ENCODE measurements around the gene NDUFA7. TPM values are rescaled to one million over a fixed set of nuclear protein-coding genes. Genes with fewer than 3 reads are reported as not detected.
"Not testable (repeated sequence)": the region's sequence is repeated elsewhere in the genome, so short reads cannot be mapped to it uniquely, and the experiment has no call there.

NDUFA7 gene
- total RNA-seq, 2 donors from 2014 or later, result 39.6 to 52.6 TPM

DNA sequence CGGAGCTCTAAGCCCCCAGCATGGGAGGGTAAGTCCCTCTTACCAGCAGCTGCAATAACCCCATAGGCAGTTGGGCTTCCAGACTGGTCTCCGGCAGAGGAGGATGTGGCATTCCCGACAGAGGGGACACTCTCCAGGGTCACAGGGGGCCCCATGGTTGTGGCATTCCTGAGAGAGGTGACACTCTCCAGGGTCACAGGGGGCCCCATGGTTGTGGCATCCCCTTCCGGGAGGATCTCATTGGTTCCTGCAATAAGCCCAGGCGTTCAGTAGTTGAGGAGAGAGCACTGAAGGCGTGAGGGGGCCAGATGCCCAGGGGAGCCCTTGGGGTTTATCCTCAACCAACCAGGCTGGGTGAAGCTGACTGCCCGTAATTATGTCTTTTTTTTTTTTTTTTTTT, 18.4 kb downstream of the NDUFA7 start:
- Histone ChIP-seq H3K4me1 (replicated peaks) (peaks cover 5% of the 10 kb centered on the region), H3K36me3 (no peaks in the 10 kb centered on the region), H3K4me3 (no peak overlapping the region), H3K27me3 (replicated peaks; ENCODE audit: insufficient read depth) (no peaks in the 10 kb centered on the region), H3K27ac (no peak overlapping the region), H3K9me3 (no peaks in the 10 kb centered on the region)
- DNase-seq (ENCODE audit: low spot score), result no peak
- TF ChIP-seq POLR2AphosphoS5 (IDR thresholded peaks at IDR 0.05) (no peak), POLR2A (IDR thresholded peaks at IDR 0.05) (no peak)
- TF ChIP-seq, protein P1, sequence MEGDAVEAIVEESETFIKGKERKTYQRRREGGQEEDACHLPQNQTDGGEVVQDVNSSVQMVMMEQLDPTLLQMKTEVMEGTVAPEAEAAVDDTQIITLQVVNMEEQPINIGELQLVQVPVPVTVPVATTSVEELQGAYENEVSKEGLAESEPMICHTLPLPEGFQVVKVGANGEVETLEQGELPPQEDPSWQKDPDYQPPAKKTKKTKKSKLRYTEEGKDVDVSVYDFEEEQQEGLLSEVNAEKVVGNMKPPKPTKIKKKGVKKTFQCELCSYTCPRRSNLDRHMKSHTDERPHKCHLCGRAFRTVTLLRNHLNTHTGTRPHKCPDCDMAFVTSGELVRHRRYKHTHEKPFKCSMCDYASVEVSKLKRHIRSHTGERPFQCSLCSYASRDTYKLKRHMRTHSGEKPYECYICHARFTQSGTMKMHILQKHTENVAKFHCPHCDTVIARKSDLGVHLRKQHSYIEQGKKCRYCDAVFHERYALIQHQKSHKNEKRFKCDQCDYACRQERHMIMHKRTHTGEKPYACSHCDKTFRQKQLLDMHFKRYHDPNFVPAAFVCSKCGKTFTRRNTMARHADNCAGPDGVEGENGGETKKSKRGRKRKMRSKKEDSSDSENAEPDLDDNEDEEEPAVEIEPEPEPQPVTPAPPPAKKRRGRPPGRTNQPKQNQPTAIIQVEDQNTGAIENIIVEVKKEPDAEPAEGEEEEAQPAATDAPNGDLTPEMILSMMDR (IDR thresholded peaks at IDR 0.05), result no peak
- intact Hi-C loops (cut with DNase I), result no loop called here
- 84% methylated on average over 7 of the region's 7 CpGs for WGBS

GRCh38 chr19:8302357-8302691, 18.9 kb downstream of the NDUFA7 start:
- TF ChIP-seq, protein P1 (IDR thresholded peaks at IDR 0.05), result no peak
- TF ChIP-seq POLR2A (IDR thresholded peaks at IDR 0.05) (no peak), POLR2AphosphoS5 (IDR thresholded peaks at IDR 0.05) (no peak)
- Histone ChIP-seq H3K27ac (no peak overlapping the region), H3K36me3 (no peaks in the 10 kb centered on the region), H3K4me3 (no peak overlapping the region), H3K9me3 (no peaks in the 10 kb centered on the region), H3K4me1 (replicated peaks) (peaks cover under 1% of the 10 kb centered on the region), H3K27me3 (replicated peaks; ENCODE audit: insufficient read depth) (no peaks in the 10 kb centered on the region)
- peak; percentile 3 for DNase-seq (ENCODE audit: low spot score)
- intact Hi-C loops (cut with DNase I), result no loop called here
- WGBS, result 73% methylated on average over 11 of the region's 11 CpGs

DNA sequence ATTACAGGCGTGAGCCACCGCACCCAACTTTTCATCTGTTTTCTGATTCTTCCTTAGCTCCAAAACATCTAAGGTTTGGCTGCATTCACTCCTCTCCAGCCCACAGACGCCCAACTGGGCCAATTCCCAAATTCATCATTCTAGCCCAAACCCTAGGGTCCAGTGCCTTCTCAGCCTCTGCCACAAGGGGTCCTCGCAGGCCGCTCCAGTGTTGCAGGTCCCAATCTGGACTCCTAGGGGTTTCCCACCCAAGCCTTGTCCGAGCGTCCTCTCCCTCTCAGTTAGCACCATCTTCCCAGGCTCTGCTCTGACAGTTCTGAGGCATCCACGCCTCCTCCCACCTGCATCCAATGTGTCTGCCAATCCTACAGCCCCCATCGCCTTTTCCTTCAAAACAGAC, 29.8 kb downstream of the NDUFA7 start:
- DNase-seq (ENCODE audit: low spot score); H3K36me3 ChIP-seq; H3K4me1 ChIP-seq (replicated peaks); H3K27me3 ChIP-seq (replicated peaks; ENCODE audit: insufficient read depth); H3K4me3 ChIP-seq; H3K27ac ChIP-seq; H3K9me3 ChIP-seq; intact Hi-C loops (cut with DNase I): not testable (repeated sequence)
- no CpG with 5 or more reads among the region's 9 CpGs for WGBS

- H3K27ac ChIP-seq; H3K9me3 ChIP-seq; H3K4me1 ChIP-seq (replicated peaks); intact Hi-C loops (cut with DNase I); H3K27me3 ChIP-seq (replicated peaks; ENCODE audit: insufficient read depth); DNase-seq (ENCODE audit: low spot score); H3K36me3 ChIP-seq; H3K4me3 ChIP-seq: not testable (repeated sequence)
- no CpG with 5 or more reads among the region's 9 CpGs for WGBS
Observed at GRCh38 chr19:8276508-8276907, 44.7 kb downstream of the NDUFA7 start.

DNA sequence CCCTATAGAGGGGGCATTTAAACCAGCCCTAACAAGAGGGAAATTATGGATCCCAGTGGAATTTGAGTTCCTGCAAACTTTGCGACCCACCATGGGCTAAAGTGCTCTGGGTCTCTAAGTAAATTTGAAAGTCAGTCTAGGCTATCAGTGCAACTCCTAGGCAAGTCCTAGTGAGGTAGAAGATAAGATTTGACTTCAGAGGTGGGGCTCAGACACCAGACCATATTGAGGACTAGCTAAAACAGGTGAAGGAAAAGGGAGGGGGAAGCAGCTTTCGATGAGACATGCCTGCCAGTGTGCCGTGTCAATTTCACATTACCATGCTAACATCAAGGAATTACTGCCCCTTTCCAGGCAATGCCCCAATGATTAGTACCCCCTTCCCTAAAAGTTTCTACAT, 51.5 kb downstream of the NDUFA7 start:
- 88% methylated on average over 3 of the region's 3 CpGs for WGBS
- intact Hi-C loops (cut with DNase I), result no loop called here
- Histone ChIP-seq H3K9me3 (no peaks in the 10 kb centered on the region), H3K36me3 (no peaks in the 10 kb centered on the region), H3K4me3 (no peak overlapping the region), H3K27ac (no peak overlapping the region), H3K4me1 (replicated peaks) (no peaks in the 10 kb centered on the region), H3K27me3 (replicated peaks; ENCODE audit: insufficient read depth) (no peaks in the 10 kb centered on the region)
- no peak for DNase-seq (ENCODE audit: low spot score)
- TF ChIP-seq POLR2AphosphoS5 (IDR thresholded peaks at IDR 0.05) (no peak), POLR2A (IDR thresholded peaks at IDR 0.05) (no peak)
- TF ChIP-seq, protein P1 (IDR thresholded peaks at IDR 0.05), result no peak

DNA sequence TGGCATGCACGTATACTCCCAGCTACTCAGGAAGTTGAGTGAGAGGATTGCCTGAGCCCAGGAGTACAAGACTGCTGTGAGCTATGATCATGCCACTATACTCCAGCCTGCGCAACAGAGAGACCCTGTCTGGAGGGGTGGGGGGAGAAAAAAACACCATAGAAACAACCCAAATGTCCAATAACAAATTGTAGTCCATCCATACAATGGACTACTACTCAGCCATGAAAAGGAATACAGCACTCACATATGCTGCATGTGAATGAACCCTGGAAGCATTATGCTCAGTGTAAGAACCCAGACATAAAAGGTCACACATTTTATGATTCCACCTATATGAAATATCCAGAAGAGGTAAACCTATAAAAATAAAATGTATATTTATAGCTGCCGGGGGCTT, 55.3 kb downstream of the NDUFA7 start:
- Histone ChIP-seq H3K4me3 (no peak overlapping the region), H3K9me3 (no peaks in the 10 kb centered on the region), H3K4me1 (replicated peaks) (no peaks in the 10 kb centered on the region), H3K27ac (no peak overlapping the region), H3K36me3 (no peaks in the 10 kb centered on the region), H3K27me3 (replicated peaks; ENCODE audit: insufficient read depth) (no peaks in the 10 kb centered on the region)
- 90% methylated on average over 3 of the region's 3 CpGs for WGBS
- no peak for DNase-seq (ENCODE audit: low spot score)
- intact Hi-C loops (cut with DNase I), result no loop called here
- TF ChIP-seq POLR2AphosphoS5 (IDR thresholded peaks at IDR 0.05) (no peak), POLR2A (IDR thresholded peaks at IDR 0.05) (no peak)
- TF ChIP-seq, protein P1 (IDR thresholded peaks at IDR 0.05), result no peak

GRCh38 chr19:8264248-8264647, 56.9 kb downstream of the NDUFA7 start:
- not testable (repeated sequence) for DNase-seq (ENCODE audit: low spot score)

More at GRCh38 chr19:8264248-8264647, 56.9 kb downstream of the NDUFA7 start:
- WGBS, result 88% methylated on average over 4 of the region's 4 CpGs
- H3K27me3 ChIP-seq (replicated peaks; ENCODE audit: insufficient read depth); H3K4me3 ChIP-seq; H3K27ac ChIP-seq; H3K4me1 ChIP-seq (replicated peaks); H3K36me3 ChIP-seq; intact Hi-C loops (cut with DNase I); H3K9me3 ChIP-seq: not testable (repeated sequence)
